H1 (cell line): ENCODE measurements around the gene POLRMT. TPM values are rescaled to one million over a fixed set of nuclear protein-coding genes. Genes with fewer than 3 reads are reported as not detected.

ENCODE experiments used
- CTCF ChIA-PET: fragments of 300-600 bp; sonication (Branson Sonifier 250); formaldehyde crosslinking; loops from one replicate; lab custom pipeline; 2021; ENCODE audit not compliant: partially characterized antibody; lab: Charles Lee
- POLR2A ChIA-PET: fragments of 300-600 bp; sonication (Branson Sonifier 250); formaldehyde crosslinking; loops from one replicate; lab custom pipeline; 2021; ENCODE audit warnings: inconsistent platforms; ENCODE audit not compliant: partially characterized antibody; lab: Charles Lee
- DNase-seq, 2 experiments: peaks; one replicate each; pipeline versions ENCODE4 v3.0.0 to v3.0.0-alpha.2; 2010 to 2022; ENCODE audit warnings: low spot score in 2 of 2, low read depth in 1 of 2, mixed read lengths in 1 of 2
- FAIRE-seq: peaks from 2 replicates; lab custom pipeline; 2011; peaks lifted over from hg19 to GRCh38; lab: Jason Lieb, UNC
- H2AFZ ChIP-seq: 2 replicates; pipeline ENCODE4 v1.8.1; 2012; ENCODE audit warnings: low read length, inconsistent platforms
- H2AK5ac ChIP-seq: 2 replicates; pipeline ENCODE4 v1.6.1; 2013; ENCODE audit warnings: low read depth, low read length
- H2BK120ac ChIP-seq: replicated peaks from 2 replicates; pipeline ENCODE3; 2013; ENCODE audit warnings: low read depth, low read length, inconsistent platforms
- H2BK12ac ChIP-seq: 2 replicates; pipeline ENCODE4 v1.6.1; 2013; ENCODE audit warnings: low read depth, low read length
- H2BK15ac ChIP-seq: 2 replicates; pipeline ENCODE4 v1.6.1; 2013; ENCODE audit warnings: low read length
- H2BK20ac ChIP-seq: 2 replicates; pipeline ENCODE4 v1.6.1; 2013; ENCODE audit warnings: low read length
- H2BK5ac ChIP-seq: 2 replicates; pipeline ENCODE4 v1.6.1; 2013; ENCODE audit warnings: low read depth, low read length
- H3K14ac ChIP-seq: 2 replicates; pipeline ENCODE4 v1.6.1; 2013; ENCODE audit warnings: inconsistent platforms; ENCODE audit not compliant: insufficient read length
- H3K18ac ChIP-seq: 2 replicates; pipeline ENCODE4 v1.6.1; 2013; ENCODE audit warnings: low read length; ENCODE audit errors: extremely low read depth
- H3K23ac ChIP-seq: 2 replicates; pipeline ENCODE4 v1.6.1; 2013; ENCODE audit warnings: inconsistent platforms; ENCODE audit not compliant: insufficient read length
- H3K23me2 ChIP-seq: 2 replicates; pipeline ENCODE4 v1.6.1; 2013; ENCODE audit warnings: low read depth, low read length
- H3K27ac ChIP-seq: 2 replicates; pipeline ENCODE4 v1.6.1; 2011; ENCODE audit warnings: low read depth, low read length, inconsistent platforms
- H3K27me3 ChIP-seq, 4 experiments: replicated peaks in 1 of 4; 1 replicate in 1 of 4; 2 replicates in 3 of 4; pipeline versions ENCODE4 v1.6.1 to v1.8.1; 2011 to 2013; ENCODE audit warnings: low read length in 3 of 4, mild to moderate bottlenecking in 3 of 4, inconsistent platforms in 2 of 4, mixed read lengths in 2 of 4, moderate library complexity in 1 of 4; ENCODE audit not compliant: control insufficient read depth in 3 of 4, insufficient read depth in 3 of 4; ENCODE audit errors: extremely low read depth in 1 of 4
- H3K36me3 ChIP-seq, 4 experiments: 2 replicates each; pipeline versions ENCODE4 v1.6.1 to v1.8.1; 2011 to 2013; ENCODE audit warnings: mild to moderate bottlenecking in 4 of 4, low read length in 3 of 4, moderate library complexity in 2 of 4, control low read depth in 1 of 4, inconsistent platforms in 1 of 4; ENCODE audit not compliant: insufficient read depth in 4 of 4, control insufficient read depth in 2 of 4
- H3K4ac ChIP-seq: replicated peaks from 2 replicates; pipeline ENCODE3; 2013; ENCODE audit warnings: low read length, low read depth, mixed read lengths, inconsistent platforms; ENCODE audit not compliant: insufficient read length
- H3K4me1 ChIP-seq, 4 experiments: replicated peaks in 1 of 4; 1 replicate in 1 of 4; 2 replicates in 3 of 4; pipeline versions ENCODE4 v1.6.1 to v1.8.1; 2011 to 2013; ENCODE audit warnings: low read length in 3 of 4, inconsistent platforms in 2 of 4, mixed read lengths in 1 of 4; ENCODE audit not compliant: insufficient read depth in 4 of 4, control insufficient read depth in 3 of 4
- H3K4me2 ChIP-seq, 2 experiments: 2 replicates each; pipeline versions ENCODE4 v1.6.1 to v1.8.1; 2011 to 2013; ENCODE audit warnings: low read depth in 2 of 2, low read length in 2 of 2, control low read depth in 1 of 2, inconsistent platforms in 1 of 2, mild to moderate bottlenecking in 1 of 2; ENCODE audit not compliant: insufficient read depth in 1 of 2
- H3K4me3 ChIP-seq, 4 experiments: fragments of 200-600, 300-600 bp in 1 of 4; sonication (generic), shearing (Covaris generic), sonication (Bioruptor Twin) in 1 of 4; 2 replicates each; pipeline versions ENCODE4 v1.5.1 to v1.8.1; 2011 to 2016; ENCODE audit warnings: low read length in 4 of 4, low read depth in 3 of 4, control low read depth in 2 of 4, inconsistent platforms in 2 of 4, mild to moderate bottlenecking in 2 of 4, mixed read lengths in 1 of 4, moderate library complexity in 1 of 4; ENCODE audit not compliant: insufficient read depth in 2 of 4; ENCODE audit errors: extremely low read depth in 1 of 4
- H3K56ac ChIP-seq: replicated peaks from 2 replicates; pipeline ENCODE3; 2013; ENCODE audit warnings: low read depth, mild to moderate bottlenecking, mixed read lengths, low read length, inconsistent platforms; ENCODE audit not compliant: insufficient read length
- H3K79me1 ChIP-seq: 2 replicates; pipeline ENCODE4 v1.6.1; 2013; ENCODE audit warnings: low read depth, low read length, control low read depth
- H3K79me2 ChIP-seq, 2 experiments: 2 replicates each; pipeline versions ENCODE4 v1.6.1 to v1.8.1; 2012 to 2013; ENCODE audit warnings: low read length in 2 of 2, mild to moderate bottlenecking in 2 of 2, inconsistent platforms in 1 of 2; ENCODE audit not compliant: insufficient read depth in 2 of 2, control insufficient read depth in 1 of 2
- H3K9ac ChIP-seq, 4 experiments: replicated peaks in 1 of 4; 1 replicate in 1 of 4; 2 replicates in 3 of 4; pipeline versions ENCODE4 v1.6.1 to v1.8.1; 2011 to 2013; ENCODE audit warnings: low read depth in 3 of 4, low read length in 3 of 4, control low read depth in 2 of 4, mild to moderate bottlenecking in 2 of 4, moderate library complexity in 2 of 4, inconsistent platforms in 1 of 4; ENCODE audit errors: extremely low read depth in 1 of 4
- H3K9me3 ChIP-seq, 2 experiments: 2 replicates each; pipeline versions ENCODE4 v1.6.1 to v1.8.1; 2012 to 2013; ENCODE audit warnings: mild to moderate bottlenecking in 2 of 2, moderate library complexity in 2 of 2, control low read depth in 1 of 2, inconsistent platforms in 1 of 2, low read depth in 1 of 2, low read length in 1 of 2, mixed read lengths in 1 of 2; ENCODE audit not compliant: insufficient read depth in 2 of 2
- H4K20me1 ChIP-seq, 2 experiments: replicated peaks in 1 of 2; 2 replicates each; pipeline versions ENCODE3 to v1.8.1; 2011 to 2013; ENCODE audit warnings: inconsistent platforms in 2 of 2, low read length in 2 of 2, mild to moderate bottlenecking in 1 of 2; ENCODE audit not compliant: insufficient read depth in 2 of 2, control insufficient read depth in 1 of 2
- H4K5ac ChIP-seq: 2 replicates; pipeline ENCODE4 v1.6.1; 2013; ENCODE audit warnings: low read length, low read depth, mixed read lengths, inconsistent platforms; ENCODE audit not compliant: insufficient read length
- H4K8ac ChIP-seq: 2 replicates; pipeline ENCODE4 v1.8.0; 2013; ENCODE audit warnings: mild to moderate bottlenecking, moderate library complexity, low read length, inconsistent platforms; ENCODE audit not compliant: insufficient read depth; ENCODE audit errors: extremely low read depth
- H4K91ac ChIP-seq: replicated peaks from 2 replicates; pipeline ENCODE3; 2013; ENCODE audit warnings: low read length, mixed read lengths, inconsistent platforms; ENCODE audit not compliant: insufficient read length
- ASH2L ChIP-seq: fragments of 200-600, 300-600 bp; sonication (generic); IDR thresholded peaks from one replicate; pipeline ENCODE4 v1.7.1; 2017; ENCODE audit warnings: low read length
- EP300 ChIP-seq, 2 experiments: IDR thresholded peaks; 1 replicate in 1 of 2; 2 replicates in 1 of 2; pipeline ENCODE4 v1.6.1; 2011 to 2012; ENCODE audit warnings: low read depth in 2 of 2, low read length in 2 of 2, mild to moderate bottlenecking in 2 of 2, borderline replicate concordance in 1 of 2, inconsistent platforms in 1 of 2, moderate library complexity in 1 of 2
- NANOG ChIP-seq: IDR thresholded peaks from 2 replicates; pipeline ENCODE4 v1.6.1; 2011; ENCODE audit warnings: low read length, low read depth, mild to moderate bottlenecking, inconsistent platforms; ENCODE audit not compliant: insufficient read depth, poor library complexity, severe bottlenecking
- RAD21 ChIP-seq, 2 experiments: IDR thresholded peaks in 1 of 2; conservative IDR thresholded peaks in 1 of 2; 2 replicates each; pipeline ENCODE4 v1.6.1; 2011; ENCODE audit warnings: low read depth in 2 of 2, low read length in 2 of 2, improper control_type of control experiment in 1 of 2, inconsistent platforms in 1 of 2, mild to moderate bottlenecking in 1 of 2, moderate library complexity in 1 of 2
- SIN3A ChIP-seq, 2 experiments: IDR thresholded peaks in 1 of 2; conservative IDR thresholded peaks in 1 of 2; 2 replicates each; pipeline ENCODE4 v1.6.1; 2011 to 2012; ENCODE audit warnings: low read length in 2 of 2, improper control_type of control experiment in 1 of 2, low read depth in 1 of 2, mild to moderate bottlenecking in 1 of 2
- ZNF274 ChIP-seq: IDR thresholded peaks from 2 replicates; pipeline ENCODE4 v1.7.0; 2012; ENCODE audit warnings: low read length, borderline replicate concordance; ENCODE audit errors: extremely low read depth
- WGBS, 2 experiments: shearing (Covaris generic) in 1 of 2; methylation state at CpG; one replicate each; pipeline versions ENCODE4 v1.1.6 to v1.1.7; 2013 to 2015; ENCODE audit warnings: low lambda C conversion rate in 2 of 2, mixed read lengths in 2 of 2, inconsistent platforms in 1 of 2, low coverage in 1 of 2, missing lambda C conversion rate in 1 of 2; ENCODE audit not compliant: insufficient replicate concordance in 2 of 2, insufficient coverage in 1 of 2, insufficient read length in 1 of 2; ENCODE audit errors: extremely low coverage in 1 of 2, missing lambda C conversion rate in 1 of 2; 5-methylcytosine and 5-hydroxymethylcytosine counted together
- polyA plus RNA-seq, 7 experiments: library from polyadenylated mRNA; depleted of rRNA in 3 of 7; stranded (reverse) in 5 of 7; unstranded in 2 of 7; fragments of >200 nt in 5 of 7; fragments of 200-250 nt in 2 of 7; gene quantifications; 1 replicate in 5 of 7; 2 replicates in 1 of 7; 4 replicates in 1 of 7; pipeline versions ENCODE4 v1.2.1 to v1.2.3, GENCODE V29; 2011 to 2013; ENCODE audit warnings: missing spikeins in 2 of 7, mixed read lengths in 2 of 7
- total RNA-seq: library from RNA; stranded (reverse); fragmentation: NEBNext Ultra II Directional; extraction: Animal tissue kit (Norgen Biotek cat#: 25700); gene quantifications from 2 replicates; pipeline ENCODE4 v1.2.1, GENCODE V29; 2021
- TF ChIP-seq, protein P1 (sequence below): IDR thresholded peaks from 2 replicates; pipeline ENCODE4 v1.6.1; 2011; ENCODE audit warnings: low read length, improper control_type of control experiment

Gene POLRMT
- total and polyA plus RNA-seq, 2 of the 8 experiments (the other 6 are each of a cell fraction or from before 2014, with no cell fraction given) = 93.0 to 111 TPM

DNA sequence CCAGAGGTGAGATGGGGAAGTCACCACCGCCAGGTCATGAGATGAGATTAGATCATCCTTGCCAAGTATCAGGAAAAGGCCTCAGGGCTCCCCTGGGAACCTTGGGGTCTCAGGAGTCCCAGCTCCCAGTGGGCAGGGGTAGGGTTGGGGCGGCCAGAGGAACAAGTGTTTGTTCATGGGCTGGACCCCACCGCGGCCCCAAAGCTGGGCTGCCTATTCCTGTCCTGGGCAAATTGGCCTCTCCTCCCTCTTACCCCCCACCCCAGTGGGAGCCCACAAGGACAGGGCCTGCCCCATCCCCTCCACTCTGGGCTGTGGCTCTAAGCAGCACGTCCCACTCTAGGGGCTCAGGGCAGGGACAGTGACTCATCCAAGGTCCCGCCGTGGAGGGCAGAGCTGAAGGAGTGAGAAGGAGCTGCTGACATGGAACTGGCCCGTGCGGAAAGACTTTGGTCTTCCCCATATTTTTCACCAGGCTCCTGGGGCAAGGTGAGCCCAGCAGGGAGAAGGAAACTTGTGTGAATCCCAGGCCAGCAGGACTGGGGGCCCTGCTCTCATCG lies 47.7 kb downstream of the POLRMT start:
- H3K9me3 ChIP-seq = no peaks in the 10 kb centered on the region
- H2BK12ac ChIP-seq = no peak overlapping the region
- no peak overlapping the region for H2BK20ac ChIP-seq
- H2BK5ac ChIP-seq = no peak overlapping the region
- ChIA-PET CTCF (interaction anchor here (0.8 to 4.7 kb wide), 7 partner anchors 10 to 311 kb away, joined by 4 to 51 read pairs (median 5); no protein-coding TSS in a partner anchor), POLR2A (interaction anchor here (0.6 to 6.3 kb wide), 14 partner anchors 9 to 213 kb away, joined by 3 to 78 read pairs (median 4); partner anchors contain the start of genes BSG and GZMM)
- H3K9ac ChIP-seq = no peak overlapping the region
- no peak overlapping the region for H3K23ac ChIP-seq
- no peak overlapping the region for H2BK120ac ChIP-seq
- DNase-seq = no peak
- H3K4me3 ChIP-seq = no peak overlapping the region
- no peak overlapping the region for H3K4ac ChIP-seq
- H3K4me1 ChIP-seq = peaks cover 0 to 12% (median 5%) of the 10 kb centered on the region in 4 experiments; a peak in 5 of 7 replicates
- H3K4me2 ChIP-seq = no peak overlapping the region
- no peak overlapping the region for H3K56ac ChIP-seq
- H4K8ac ChIP-seq = no peak overlapping the region
- no peak for FAIRE-seq
- peaks cover 14 to 25% of the 10 kb centered on the region in 2 experiments for H4K20me1 ChIP-seq
- WGBS, 2 experiments = 84% methylated on average over 10 of the region's 10 CpGs; no CpG with 5 or more reads in 1 of the 2 experiments
- H2BK15ac ChIP-seq = no peak overlapping the region
- no peak overlapping the region for H3K27ac ChIP-seq
- peaks cover 3% of the 10 kb centered on the region; the same call in 1 of the 2 replicates for H3K23me2 ChIP-seq
- H4K91ac ChIP-seq = no peak overlapping the region
- no peak for TF ChIP-seq EP300 (IDR thresholded peaks at IDR 0.05; ENCODE audit: borderline replicate concordance in 1 of 2, low read depth in 2 of 2, low read length in 2 of 2)
- TF ChIP-seq NANOG = no peak
- no peak for TF ChIP-seq SIN3A (conservative IDR thresholded peaks at IDR 0.05 in 1 of 2, IDR thresholded peaks at IDR 0.05 in 1 of 2; ENCODE audit: low read depth in 1 of 2, low read length in 2 of 2)
- no peak for TF ChIP-seq ZNF274
- TF ChIP-seq, protein P1, sequence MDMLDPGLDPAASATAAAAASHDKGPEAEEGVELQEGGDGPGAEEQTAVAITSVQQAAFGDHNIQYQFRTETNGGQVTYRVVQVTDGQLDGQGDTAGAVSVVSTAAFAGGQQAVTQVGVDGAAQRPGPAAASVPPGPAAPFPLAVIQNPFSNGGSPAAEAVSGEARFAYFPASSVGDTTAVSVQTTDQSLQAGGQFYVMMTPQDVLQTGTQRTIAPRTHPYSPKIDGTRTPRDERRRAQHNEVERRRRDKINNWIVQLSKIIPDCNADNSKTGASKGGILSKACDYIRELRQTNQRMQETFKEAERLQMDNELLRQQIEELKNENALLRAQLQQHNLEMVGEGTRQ = no peak
- TF ChIP-seq RAD21 (IDR thresholded peaks at IDR 0.05 in 1 of 2, conservative IDR thresholded peaks at IDR 0.05 in 1 of 2; ENCODE audit: low read depth in 2 of 2, low read length in 2 of 2) = no peak
- TF ChIP-seq ASH2L = no peak
- no peaks in the 10 kb centered on the region for H3K79me2 ChIP-seq
- no peak overlapping the region for H2AK5ac ChIP-seq
- no peak overlapping the region for H3K14ac ChIP-seq
- H3K27me3 ChIP-seq = peaks cover 16 to 18% (median 17%) of the 10 kb centered on the region in 4 experiments
- H3K36me3 ChIP-seq = peaks cover 6 to 19% (median 15%) of the 10 kb centered on the region in 4 experiments; a peak in 5 of 8 replicates
- no peak overlapping the region for H3K18ac ChIP-seq
- H4K5ac ChIP-seq = no peak overlapping the region
- H2AFZ ChIP-seq = no peak overlapping the region
- H3K79me1 ChIP-seq = peaks cover 2% of the 10 kb centered on the region; the same call in 1 of the 2 replicates
